Tibial nerve (tissue), 4 donors: ENCODE data around the gene ENTPD1. TPM values are rescaled to one million over a fixed set of nuclear protein-coding genes. Genes with fewer than 3 reads are reported as not detected.
"Not testable (repeated sequence)": the region's sequence is repeated elsewhere in the genome, so short reads cannot be mapped to it uniquely, and the experiment has no call there.

ENCODE experiments used
- DNase-seq, 2 donors: peaks; one replicate each; pipeline ENCODE4 v3.0.0-alpha.2; 2019; ENCODE audit warnings: low spot score in 2 of 2
- H3K27ac ChIP-seq, 4 donors: fragments of 200-600 bp; sonication (generic) in 3 of 4; one replicate each; pipeline ENCODE4 v1.5.1; 2017 to 2019; ENCODE audit warnings: mild to moderate bottlenecking in 1 of 4
- H3K27me3 ChIP-seq, 2 donors: fragments of 200-600 bp; sonication (generic) in 1 of 2; one replicate each; pipeline versions ENCODE4 v1.5.1 to v1.6.0; 2017 to 2019
- H3K36me3 ChIP-seq, 3 donors: fragments of 200-600 bp; sonication (generic); one replicate each; pipeline ENCODE4 v1.5.1; 2018 to 2019
- H3K4me1 ChIP-seq, 4 donors: fragments of 200-600 bp; sonication (generic) in 3 of 4; one replicate each; pipeline ENCODE4 v1.5.1; 2017 to 2019
- H3K4me3 ChIP-seq, 4 donors: fragments of 200-600 bp; sonication (generic) in 3 of 4; one replicate each; pipeline ENCODE4 v1.5.1; 2017 to 2019; ENCODE audit warnings: mild to moderate bottlenecking in 1 of 4, moderate library complexity in 1 of 4
- H3K9me3 ChIP-seq, 4 donors: fragments of 200-600 bp; sonication (generic) in 3 of 4; one replicate each; pipeline ENCODE4 v1.5.1; 2017 to 2019
- EP300 ChIP-seq, 2 donors: sonication (generic); formaldehyde crosslinking; IDR thresholded peaks; one replicate each; pipeline ENCODE4 v1.6.1; 2017; ENCODE audit warnings: antibody characterized with exemption in 2 of 2, mild to moderate bottlenecking in 1 of 2
- POLR2A ChIP-seq, 2 donors: fragments of 450-650 bp; IDR thresholded peaks; one replicate each; pipeline ENCODE4 v1.6.1; 2017; ENCODE audit warnings: antibody characterized with exemption in 2 of 2, mild to moderate bottlenecking in 2 of 2, moderate library complexity in 2 of 2
- WGBS, 2 donors: methylation state at CpG; one replicate each; pipeline ENCODE4 v1.1.5; 2018; 5-methylcytosine and 5-hydroxymethylcytosine counted together
- total RNA-seq, 4 donors: library from RNA; depleted of rRNA; stranded (reverse); fragments of >200 nt; gene quantifications; one replicate each; pipeline ENCODE4 v1.1.0, GENCODE V29; 2016
- TF ChIP-seq, protein P1 (sequence below), 5 experiments: fragments of 200-600 bp in 3 of 5; fragments of 450-650 bp in 2 of 5; sonication (generic) in 3 of 5; IDR thresholded peaks; one replicate each; pipeline ENCODE4 v1.5.1; 2016 to 2019; ENCODE audit warnings: antibody characterized with exemption in 5 of 5, mild to moderate bottlenecking in 3 of 5, moderate library complexity in 2 of 5

ENTPD1 gene
- total RNA-seq, 4 donors from 2014 or later, result 12.6 to 33.0 (median 26.1) TPM

DNA sequence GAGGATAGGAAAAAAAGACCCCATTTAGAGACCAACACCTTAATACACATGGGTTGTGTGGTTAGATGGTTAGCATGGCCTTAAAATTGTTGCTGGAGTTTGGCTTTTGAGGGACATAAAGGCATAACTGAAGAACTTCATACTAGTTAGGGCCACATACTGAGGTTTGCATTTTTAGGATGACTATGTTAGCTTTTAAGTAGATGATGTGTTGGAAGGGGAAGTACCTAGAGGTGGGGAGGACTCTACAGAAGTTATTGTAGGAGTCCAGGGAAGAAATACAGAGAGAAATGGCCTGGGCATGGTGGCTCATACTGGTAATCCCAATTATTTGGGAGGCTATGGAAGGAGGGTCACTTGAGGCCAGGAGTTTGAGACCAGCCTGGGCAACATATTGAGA lies 40.5 kb downstream of the ENTPD1 start:
- H3K4me3 ChIP-seq, result no peak overlapping the region
- TF ChIP-seq POLR2A (IDR thresholded peaks at IDR 0.05), result no peak
- TF ChIP-seq EP300 (IDR thresholded peaks at IDR 0.05), result no peak
- TF ChIP-seq, protein P1, sequence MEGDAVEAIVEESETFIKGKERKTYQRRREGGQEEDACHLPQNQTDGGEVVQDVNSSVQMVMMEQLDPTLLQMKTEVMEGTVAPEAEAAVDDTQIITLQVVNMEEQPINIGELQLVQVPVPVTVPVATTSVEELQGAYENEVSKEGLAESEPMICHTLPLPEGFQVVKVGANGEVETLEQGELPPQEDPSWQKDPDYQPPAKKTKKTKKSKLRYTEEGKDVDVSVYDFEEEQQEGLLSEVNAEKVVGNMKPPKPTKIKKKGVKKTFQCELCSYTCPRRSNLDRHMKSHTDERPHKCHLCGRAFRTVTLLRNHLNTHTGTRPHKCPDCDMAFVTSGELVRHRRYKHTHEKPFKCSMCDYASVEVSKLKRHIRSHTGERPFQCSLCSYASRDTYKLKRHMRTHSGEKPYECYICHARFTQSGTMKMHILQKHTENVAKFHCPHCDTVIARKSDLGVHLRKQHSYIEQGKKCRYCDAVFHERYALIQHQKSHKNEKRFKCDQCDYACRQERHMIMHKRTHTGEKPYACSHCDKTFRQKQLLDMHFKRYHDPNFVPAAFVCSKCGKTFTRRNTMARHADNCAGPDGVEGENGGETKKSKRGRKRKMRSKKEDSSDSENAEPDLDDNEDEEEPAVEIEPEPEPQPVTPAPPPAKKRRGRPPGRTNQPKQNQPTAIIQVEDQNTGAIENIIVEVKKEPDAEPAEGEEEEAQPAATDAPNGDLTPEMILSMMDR (IDR thresholded peaks at IDR 0.05), result no peak
- H3K9me3 ChIP-seq, result peaks cover 0 to 8% (median 0%) of the 10 kb centered on the region in 4 donors
- peaks cover 0 to 38% (median 22%) of the 10 kb centered on the region in 4 donors for H3K4me1 ChIP-seq
- no peaks in the 10 kb centered on the region for H3K36me3 ChIP-seq
- no peak for DNase-seq
- H3K27me3 ChIP-seq, result no peaks in the 10 kb centered on the region
- no peak overlapping the region for H3K27ac ChIP-seq

DNA sequence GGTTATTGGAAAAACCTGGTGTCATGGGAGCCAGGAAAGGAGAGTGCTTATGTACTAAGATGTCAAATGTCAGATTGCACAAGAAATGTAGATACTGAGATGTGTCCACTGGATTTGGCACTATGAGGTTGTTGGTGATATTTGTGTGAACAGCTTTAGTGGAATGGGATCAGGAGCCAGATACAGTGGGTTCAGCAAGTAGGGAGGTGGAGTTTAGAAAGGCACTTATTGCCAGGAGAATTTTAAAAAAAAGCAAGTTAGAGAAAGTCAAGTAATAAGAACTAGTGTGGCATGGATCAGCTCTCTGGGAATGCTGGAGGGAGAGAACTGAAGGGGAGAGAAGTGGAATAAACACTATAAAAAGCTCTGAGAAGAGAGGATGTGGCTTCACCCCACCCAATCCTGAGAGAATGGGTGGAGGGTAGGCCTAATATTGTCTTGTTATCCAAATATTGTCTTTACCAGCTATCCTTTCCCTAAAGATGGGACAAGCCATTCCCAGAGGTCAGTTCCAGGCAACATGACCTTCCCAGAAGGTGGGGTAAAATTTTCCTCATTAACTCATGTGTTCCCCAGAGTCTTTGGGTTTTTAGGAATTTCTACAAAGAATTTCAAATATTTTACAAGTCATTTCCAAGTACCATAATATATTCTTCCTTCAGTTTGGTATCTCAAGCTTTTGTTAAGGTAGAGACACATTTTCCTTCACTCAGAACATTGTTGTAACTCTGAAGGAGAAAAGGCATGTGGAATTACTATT lies 42.3 kb downstream of the ENTPD1 start:
- H3K27ac ChIP-seq, result peak overlapping the region in 2 of 4 donors; percentile 33 to 36
- H3K4me1 ChIP-seq, result peaks cover 0 to 28% (median 13%) of the 10 kb centered on the region in 4 donors
- DNase-seq, result no peak

DNA sequence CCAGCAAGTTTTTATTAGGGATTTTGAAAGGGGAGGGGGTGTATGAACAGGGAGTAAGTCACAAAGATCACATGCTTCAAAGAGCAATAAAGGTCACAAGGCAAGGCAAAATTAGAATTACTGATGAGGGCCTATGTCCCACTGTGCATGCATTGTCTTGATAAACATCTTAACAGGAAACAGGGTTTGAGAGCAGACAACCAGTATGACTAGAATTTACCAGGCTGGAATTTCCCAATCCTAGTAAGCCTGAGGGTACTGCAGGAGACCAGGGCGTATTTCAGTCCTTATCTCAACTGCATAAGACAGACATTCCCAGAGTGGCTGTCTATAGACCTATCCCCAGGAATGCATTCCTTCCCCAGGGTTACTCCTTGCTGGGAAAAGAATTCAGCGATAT lies 44.3 kb downstream of the ENTPD1 start:
- not testable (repeated sequence) for DNase-seq, H3K36me3 ChIP-seq, H3K4me3 ChIP-seq, H3K27ac ChIP-seq, H3K27me3 ChIP-seq
- 90 to 94% methylated on average over 2 of the region's 2 CpGs for WGBS, 2 donors
- Histone ChIP-seq H3K9me3 (peaks cover 0 to 12% (median 1%) of the 10 kb centered on the region in 4 donors), H3K4me1 (peaks cover 0 to 10% (median 3%) of the 10 kb centered on the region in 4 donors)

More for the DNA sequence above, 42.3 kb downstream of the ENTPD1 start:
- no peaks in the 10 kb centered on the region for H3K27me3 ChIP-seq
- no peaks in the 10 kb centered on the region for H3K36me3 ChIP-seq
- TF ChIP-seq POLR2A (IDR thresholded peaks at IDR 0.05) (no peak), EP300 (IDR thresholded peaks at IDR 0.05) (no peak)
- peaks cover 0 to 8% (median 0%) of the 10 kb centered on the region in 4 donors for H3K9me3 ChIP-seq
- H3K4me3 ChIP-seq, result no peak overlapping the region

DNA sequence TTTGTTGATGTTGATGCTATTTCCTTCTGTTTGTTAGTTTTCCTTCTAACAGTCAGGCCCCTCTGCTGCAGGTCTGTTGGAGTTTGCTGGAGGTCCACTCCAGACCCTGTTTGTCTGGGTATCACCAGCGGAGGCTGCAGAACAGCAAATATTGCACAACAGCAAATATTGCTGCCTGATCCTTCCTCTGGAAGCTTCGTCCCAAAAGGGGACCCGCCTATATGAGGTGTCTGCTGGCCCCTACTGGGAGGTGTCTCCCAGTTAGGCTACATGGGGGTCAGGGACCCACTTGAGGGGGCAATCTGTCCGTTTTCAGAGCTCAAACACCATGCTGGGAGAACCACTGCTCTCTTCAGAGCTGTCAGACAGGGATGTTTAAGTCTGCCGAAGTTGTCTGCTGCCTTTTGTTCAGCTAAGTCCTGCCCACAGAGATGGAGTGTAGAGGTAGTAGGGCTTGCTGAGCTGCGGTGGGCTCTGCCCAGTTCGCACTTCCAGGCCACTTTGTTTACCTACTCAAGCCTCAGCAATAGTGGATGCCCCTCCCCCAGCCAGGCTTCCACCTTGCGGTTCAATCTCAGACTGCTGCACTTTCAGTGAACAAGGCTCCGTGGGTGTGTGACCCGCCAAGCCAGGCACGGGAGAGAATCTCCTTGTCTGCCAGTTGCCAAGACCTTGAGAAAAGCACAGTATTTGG lies 50.9 kb downstream of the ENTPD1 start:
- not testable (repeated sequence) for DNase-seq, H3K9me3 ChIP-seq, H3K27me3 ChIP-seq, H3K4me3 ChIP-seq, H3K36me3 ChIP-seq, H3K4me1 ChIP-seq, H3K27ac ChIP-seq
- WGBS, 2 donors, result 73 to 85% methylated on average over 11 of the region's 11 CpGs

DNA sequence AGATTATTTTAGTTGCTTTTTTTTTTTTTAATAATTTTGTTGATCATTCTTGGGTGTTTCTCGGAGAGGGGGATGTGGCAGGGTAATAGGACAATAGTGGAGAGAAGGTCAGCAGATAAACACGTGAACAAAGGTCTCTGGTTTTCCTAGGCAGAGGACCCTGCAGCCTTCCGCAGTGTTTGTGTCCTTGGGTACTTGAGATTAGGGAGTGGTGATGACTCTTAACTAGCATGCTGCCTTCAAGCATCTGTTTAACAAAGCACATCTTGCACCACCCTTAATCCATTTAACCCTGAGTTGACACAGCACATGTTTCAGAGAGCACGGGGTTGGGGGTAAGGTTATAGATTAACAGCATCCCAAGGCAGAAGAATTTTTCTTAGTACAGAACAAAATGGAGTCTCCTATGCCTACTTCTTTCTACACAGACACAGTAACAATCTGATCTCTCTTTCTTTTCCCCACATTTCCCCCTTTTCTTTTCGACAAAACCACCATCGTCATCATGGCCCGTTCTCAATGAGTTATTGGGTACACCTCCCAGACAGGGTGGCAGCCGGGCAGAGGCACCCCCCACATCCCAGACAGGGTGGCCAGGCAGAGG lies 52.8 kb downstream of the ENTPD1 start:
- WGBS, 2 donors, result 93 to 95% methylated on average over 8 of the region's 8 CpGs

DNA sequence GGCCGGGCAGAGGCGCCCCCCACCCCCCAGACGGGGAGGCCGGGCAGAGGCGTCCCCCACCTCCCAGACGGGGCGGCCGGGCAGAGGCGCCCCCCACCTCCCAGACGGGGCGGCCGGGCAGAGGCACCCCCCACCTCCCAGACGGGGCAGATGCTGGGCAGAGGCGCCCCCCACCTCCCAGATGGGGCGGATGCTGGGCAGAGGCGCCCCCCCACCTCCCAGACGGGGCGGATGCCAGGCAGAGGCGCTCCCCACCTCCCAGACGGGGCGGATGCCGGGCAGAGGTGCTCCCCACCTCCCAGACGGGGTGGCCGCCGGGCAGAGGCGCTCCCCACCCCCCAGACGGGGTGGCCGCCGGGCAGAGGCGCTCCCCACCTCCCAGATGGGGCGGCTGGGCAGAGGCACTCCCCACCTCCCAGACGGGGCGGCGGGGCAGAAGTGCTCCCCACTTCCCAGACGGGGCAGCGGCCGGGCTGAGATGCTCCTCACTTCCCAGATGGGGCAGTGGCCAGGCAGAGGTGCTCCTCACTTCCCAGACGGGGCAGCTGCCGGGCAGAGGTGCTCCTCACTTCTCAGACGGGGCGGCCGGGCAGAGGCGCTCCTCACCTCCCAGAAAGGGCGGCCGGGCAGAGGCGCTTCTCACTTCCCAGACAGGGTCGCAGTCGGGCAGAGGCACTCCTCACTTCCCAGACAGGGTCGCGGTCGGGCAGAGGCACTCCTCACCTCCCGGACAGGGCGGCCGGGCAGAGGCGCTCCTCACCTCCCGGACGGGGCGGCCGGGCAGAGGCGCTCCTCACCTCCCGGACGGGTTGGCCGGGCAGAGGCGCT lies 53.6 kb downstream of the ENTPD1 start:
- Histone ChIP-seq H3K4me1 (peaks cover 0 to 20% (median 11%) of the 10 kb centered on the region in 4 donors), H3K36me3 (no peaks in the 10 kb centered on the region), H3K4me3 (no peak overlapping the region), H3K27me3 (no peaks in the 10 kb centered on the region), H3K27ac (no peak overlapping the region), H3K9me3 (no peaks in the 10 kb centered on the region)
- 95 to 100% methylated on average over 33 to 37 of the region's 64 CpGs for WGBS, 2 donors
- DNase-seq, result no peak
- no peak for TF ChIP-seq POLR2A (IDR thresholded peaks at IDR 0.05)
- TF ChIP-seq, protein P1 (IDR thresholded peaks at IDR 0.05), result no peak

More for the DNA sequence above, 52.8 kb downstream of the ENTPD1 start:
- not testable (repeated sequence) for H3K9me3 ChIP-seq, H3K27me3 ChIP-seq, H3K36me3 ChIP-seq, H3K27ac ChIP-seq, H3K4me3 ChIP-seq, DNase-seq
- H3K4me1 ChIP-seq, result peaks cover 0 to 13% (median 6%) of the 10 kb centered on the region in 4 donors
